Muscle of back (tissue), 13 donors: ENCODE results near the gene CDKL2. TPM values are rescaled to one million over a fixed set of nuclear protein-coding genes. Genes with fewer than 3 reads are reported as not detected.
"Not testable (repeated sequence)": the region's sequence is repeated elsewhere in the genome, so short reads cannot be mapped to it uniquely, and the experiment has no call there.

ENCODE experiments used
- DNase-seq, 3 donors: peaks; one replicate each; pipeline versions ENCODE4 v3.0.0 to v3.0.0-alpha.2; 2013
- long read RNA-seq, 9 donors: transcript quantifications; one replicate each; lab custom pipeline, GENCODE V29; 2026
- polyA plus RNA-seq, 10 donors: library from polyadenylated mRNA; unstranded; fragments of 120-200 nt; gene quantifications; one replicate each; pipeline ENCODE4 v1.2.1, GENCODE V29; 2013; ENCODE audit not compliant: insufficient read length in 10 of 10

The CDKL2 gene
- polyA plus RNA-seq: under 1 TPM in 8 of 10 donors, not detected in 2; 0.04 to 0.22 (median 0.13) TPM
- long read RNA-seq, donor 1: 0 reads
- long read RNA-seq, donor 2: 0 reads
- long read RNA-seq, donor 3: 0 reads
- long read RNA-seq, donor 4: 0 reads
- long read RNA-seq, donor 5: 0 reads
- long read RNA-seq, donor 6: 0 reads
- long read RNA-seq, donor 7: 0 reads
- long read RNA-seq, donor 8: 0 reads
- long read RNA-seq, donor 9: 0 reads

DNA sequence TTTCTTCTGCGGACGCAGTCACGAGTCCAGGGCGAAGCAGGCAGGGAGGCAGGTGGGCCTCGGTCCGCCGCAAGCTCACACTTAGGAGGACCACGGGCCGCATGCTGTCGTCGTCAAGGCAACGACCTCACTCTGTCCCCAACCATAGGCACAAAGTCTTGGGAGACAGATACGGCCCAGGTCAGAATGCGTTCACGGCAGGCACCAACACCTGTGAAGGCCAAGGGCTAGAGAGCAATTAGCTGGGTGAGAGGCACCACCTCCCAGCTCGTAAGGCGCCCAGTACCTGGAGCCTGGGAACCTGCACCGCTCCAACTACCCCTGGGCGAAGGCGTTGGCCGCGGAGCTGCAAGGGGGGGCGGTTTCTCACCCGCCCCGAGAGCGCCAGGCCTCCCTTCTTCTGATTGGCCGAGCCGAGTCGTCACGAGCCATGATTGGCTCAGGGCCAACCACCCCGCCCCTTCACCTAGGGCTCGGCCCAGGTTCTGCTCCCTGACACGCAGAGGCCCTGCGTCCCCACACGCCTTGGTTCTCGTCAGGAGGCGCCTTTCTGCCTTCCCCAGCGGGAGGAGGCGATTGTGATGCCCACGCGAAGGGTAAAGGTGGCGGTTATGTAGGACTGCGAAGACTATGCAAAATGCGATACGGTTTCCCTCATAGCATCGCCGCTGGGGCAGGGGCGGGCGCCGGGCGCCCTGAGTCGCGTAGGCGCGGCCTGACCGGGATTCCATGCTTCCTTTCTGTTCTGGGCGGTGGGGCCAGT, at the start of gene CDKL2:
Gene CDKL2 (minus strand): TSS at position 355 of the 763 bp plus-strand sequence. CDS start 4,540 bp downstream, outside the sequence.
- peak; percentile 51 to 78 (median 61) for DNase-seq

- no peak for DNase-seq
Measured at GRCh38 chr4:75678965-75679364, 48.6 kb upstream of the CDKL2 start.

GRCh38 chr4:75678473-75678872, 48.1 kb upstream of the CDKL2 start:
- DNase-seq: no peak

GRCh38 chr4:75675004-75675531, 44.7 kb upstream of the CDKL2 start:
- DNase-seq: no peak

GRCh38 chr4:75673959-75674328, 43.6 kb upstream of the CDKL2 start:
- no peak for DNase-seq

- peak; percentile 98 to 99 (median 99) for DNase-seq
Measured at GRCh38 chr4:75673027-75673958, 43.0 kb upstream of the CDKL2 start, which contains the start of gene G3BP2. Gene G3BP2 (minus strand): TSS chr4:75673411. CDS start chr4:75662025, 11,386 bp downstream.

DNA sequence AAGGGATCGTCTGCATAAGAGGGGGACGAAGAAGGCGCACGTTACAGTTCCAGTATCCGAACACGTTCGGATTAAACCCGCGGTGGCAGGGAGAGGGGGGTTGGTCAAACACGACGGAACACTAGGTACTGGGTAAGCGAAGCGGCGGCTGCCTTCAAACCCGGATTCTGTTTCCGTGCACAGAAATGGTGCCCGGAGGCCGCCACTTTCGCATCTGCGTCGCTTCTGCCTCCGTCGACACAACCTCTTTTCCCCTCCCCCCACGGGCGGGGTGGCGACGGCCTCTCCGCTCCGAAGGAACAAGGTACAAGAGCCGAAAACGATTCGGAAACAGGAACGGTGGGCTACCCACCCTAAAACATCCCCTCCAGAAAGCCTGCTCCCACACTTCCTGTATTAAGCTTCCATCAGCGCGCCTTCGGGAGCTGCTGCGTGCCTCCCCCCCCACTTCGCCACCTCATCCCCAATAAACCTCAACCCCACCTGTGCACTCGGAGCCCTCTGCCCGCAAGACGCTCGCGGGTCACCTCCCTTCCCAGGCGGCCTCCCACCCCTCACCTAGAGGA, 42.2 kb upstream of the CDKL2 start:
- peak; percentile 40 to 90 (median 69) for DNase-seq

- peak in 2 of 3 donors; percentile 10 to 44 for DNase-seq
Measured at GRCh38 chr4:75671802-75672421, 41.6 kb upstream of the CDKL2 start.

GRCh38 chr4:75668596-75668995, 38.3 kb upstream of the CDKL2 start:
- DNase-seq: no peak

DNA sequence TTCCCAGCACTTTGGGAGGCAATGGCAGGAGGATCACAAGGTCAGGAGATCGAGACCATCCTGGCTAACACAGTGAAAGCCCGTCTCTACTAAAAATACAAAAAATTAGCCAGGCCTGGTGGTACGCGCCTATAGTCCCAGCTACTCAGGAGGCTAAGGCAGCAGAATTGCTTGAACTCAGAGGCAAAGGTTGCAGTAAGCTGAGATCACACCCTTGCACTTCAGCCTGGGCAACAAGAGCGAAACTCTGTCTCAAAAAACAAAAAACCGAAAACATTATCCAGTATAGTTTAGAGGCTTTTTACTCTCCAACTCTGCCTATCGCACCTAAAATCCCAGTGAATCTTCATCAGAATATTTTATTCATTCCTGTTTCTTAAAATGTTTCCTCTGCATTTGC, 37.3 kb upstream of the CDKL2 start:
- not testable (repeated sequence) for DNase-seq

DNA sequence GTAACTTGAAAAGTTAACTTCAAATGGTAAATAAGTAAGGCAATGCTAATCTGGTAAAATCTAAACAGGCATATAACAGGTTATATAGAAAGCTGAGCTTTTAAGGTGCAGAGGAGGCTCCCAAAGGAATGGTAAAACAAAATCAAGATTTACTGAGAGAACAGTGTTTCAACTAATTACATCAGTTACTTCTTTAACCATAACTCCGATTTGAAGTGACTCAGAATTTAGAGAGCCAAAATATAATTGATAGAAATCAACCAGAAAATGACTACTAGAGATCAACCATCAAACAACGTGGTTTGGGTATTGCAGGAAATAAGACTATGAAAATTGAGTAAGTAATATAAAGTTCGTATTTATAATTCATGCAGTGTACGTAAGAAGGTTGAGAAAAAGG, 36.0 kb upstream of the CDKL2 start:
- no peak for DNase-seq

DNA sequence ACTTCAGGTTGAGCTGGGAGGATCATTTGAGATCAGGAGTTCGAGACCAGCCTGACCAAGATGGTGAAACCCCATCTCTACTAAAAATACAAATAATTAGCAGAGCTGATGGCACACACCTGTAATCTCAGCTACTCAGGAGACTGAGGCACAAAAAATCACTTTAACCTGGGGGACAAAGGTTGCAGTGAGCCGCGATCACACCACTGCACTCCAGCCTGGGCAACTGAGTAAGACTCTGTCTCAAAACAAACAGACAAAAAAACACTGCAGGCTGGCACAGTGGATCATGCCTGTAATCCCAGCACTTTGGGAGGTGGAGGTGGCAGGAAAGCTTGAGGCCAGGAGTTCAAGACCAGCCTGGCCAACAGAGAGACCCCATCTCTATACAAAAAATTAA, 34.3 kb upstream of the CDKL2 start:
- DNase-seq: not testable (repeated sequence)

DNA sequence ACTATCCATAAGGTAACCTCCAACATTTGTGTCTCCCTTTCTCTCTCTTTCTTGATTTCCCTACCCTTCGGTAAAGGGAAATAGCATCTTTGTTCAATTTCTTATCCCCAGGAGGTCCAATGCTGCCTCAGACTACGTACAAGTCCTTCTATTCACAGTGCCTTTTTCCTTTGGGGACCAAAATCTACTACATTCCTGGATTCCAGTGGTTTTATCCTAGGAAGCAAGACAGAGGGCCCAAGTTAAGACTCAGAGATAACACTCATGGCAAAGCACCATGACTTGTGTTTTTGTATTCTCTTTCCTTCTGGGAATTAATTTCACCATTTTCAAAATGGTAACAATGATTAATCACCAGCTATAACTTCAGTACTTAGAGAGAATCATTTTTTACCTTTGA, 32.3 kb upstream of the CDKL2 start:
- DNase-seq: no peak

GRCh38 chr4:75660491-75660890, 30.2 kb upstream of the CDKL2 start:
- DNase-seq: no peak

DNA sequence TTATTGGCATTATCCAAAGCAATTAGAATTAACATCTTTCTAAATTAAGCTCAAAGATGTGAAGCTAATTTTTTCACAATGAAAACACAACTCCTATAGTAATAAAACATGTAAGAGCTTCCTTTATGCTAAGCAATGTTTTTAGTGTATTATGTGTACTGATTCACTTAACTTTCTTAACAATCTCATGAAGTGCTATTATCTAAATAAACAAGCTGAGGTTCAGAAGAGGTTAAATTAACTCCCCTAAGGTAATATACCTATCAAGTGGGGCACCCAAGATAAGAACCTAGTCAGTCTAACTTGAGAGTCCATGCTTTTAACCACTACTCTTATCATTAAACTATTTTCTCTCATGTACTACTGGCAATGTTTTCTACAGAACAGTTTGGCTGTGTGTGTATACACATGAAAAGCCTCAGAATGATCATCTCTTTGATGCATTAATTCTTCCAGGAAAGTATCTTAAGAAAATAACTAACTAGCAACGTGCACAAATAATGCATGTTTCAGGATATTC, 29.2 kb upstream of the CDKL2 start:
- no peak for DNase-seq

- no peak for DNase-seq
Measured at GRCh38 chr4:75658876-75659275, 28.5 kb upstream of the CDKL2 start.

DNA sequence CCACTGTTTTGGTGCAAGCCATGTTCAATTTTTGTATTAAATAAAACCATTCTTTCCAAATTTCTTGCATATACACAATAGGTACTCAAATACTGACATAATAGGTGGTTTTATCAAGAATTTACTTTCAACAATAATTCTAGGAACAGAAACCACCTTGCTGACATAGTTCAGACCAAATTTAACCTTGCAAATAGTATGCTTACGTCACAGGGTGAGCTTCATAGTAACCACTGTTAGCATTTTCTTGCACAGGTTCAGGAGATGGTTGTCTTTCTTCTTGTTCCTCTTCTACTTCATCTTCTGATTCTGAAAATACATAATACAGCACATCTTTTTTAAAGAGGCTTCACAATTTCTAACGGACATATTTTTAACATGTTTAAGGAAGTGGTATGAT, 25.2 kb upstream of the CDKL2 start:
- no peak for DNase-seq

DNA sequence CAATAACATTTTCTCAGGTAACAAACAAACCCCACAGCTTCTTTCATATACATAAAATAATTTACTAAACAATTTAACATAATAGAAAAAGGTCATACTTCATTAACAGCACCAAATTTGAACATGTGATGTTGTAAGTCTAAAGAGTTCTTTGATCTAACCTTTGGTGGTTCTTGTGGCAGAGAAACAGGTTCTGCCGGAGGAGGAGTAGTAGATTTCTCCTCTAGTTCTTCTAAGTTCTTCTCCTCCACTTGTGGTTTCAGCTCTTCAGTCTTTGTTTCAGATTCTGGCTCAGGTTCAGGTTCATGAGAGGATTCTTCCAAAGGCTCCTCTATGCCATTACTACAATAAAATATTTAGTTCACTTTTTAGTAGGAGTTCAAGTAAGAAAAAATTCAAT, 24.6 kb upstream of the CDKL2 start:
- DNase-seq: no peak

GRCh38 chr4:75653845-75654503, 23.6 kb upstream of the CDKL2 start:
- no peak for DNase-seq

- no peak for DNase-seq
Measured at GRCh38 chr4:75644095-75644494, 13.8 kb upstream of the CDKL2 start.
